Limb (tissue), 2 donors: Measurements from ENCODE around the gene ZNF273.
A peak's percentile ranks its signal among the peaks of the same experiment; 100 is the strongest.
"Not testable (repeated sequence)": the region's sequence is repeated elsewhere in the genome, so short reads cannot be mapped to it uniquely, and the experiment has no call there.

ENCODE experiments used
- DNase-seq, 2 donors: peaks; one replicate each; pipeline ENCODE4 v3.0.0-alpha.2; 2016; ENCODE audit errors: extremely low spot score in 2 of 2

The ZNF273 gene

GRCh38 chr7:64888901-64889685 lies 14.0 kb upstream of the ZNF273 start:
- peak in 1 of 2 donors; percentile 47 for DNase-seq

GRCh38 chr7:64889686-64890162 lies 13.3 kb upstream of the ZNF273 start:
- DNase-seq: no peak

- DNase-seq: not testable (repeated sequence)
Observed at GRCh38 chr7:64890273-64890672, 12.8 kb upstream of the ZNF273 start.

GRCh38 chr7:64890761-64891362 lies 12.2 kb upstream of the ZNF273 start:
- no peak for DNase-seq

GRCh38 chr7:64891363-64892081 lies 11.6 kb upstream of the ZNF273 start:
- DNase-seq: not testable (repeated sequence)

- no peak for DNase-seq
Observed at GRCh38 chr7:64892116-64892515, 11.0 kb upstream of the ZNF273 start.

- no peak for DNase-seq
Observed at GRCh38 chr7:64892666-64893309, 10.3 kb upstream of the ZNF273 start.

GRCh38 chr7:64893401-64893800 lies 9.7 kb upstream of the ZNF273 start:
- DNase-seq: no peak

- DNase-seq: not testable (repeated sequence)
Observed at GRCh38 chr7:64902461-64902805, 640 bp upstream of the ZNF273 start.

- no peak for DNase-seq
Observed at GRCh38 chr7:64904008-64904407, 935 bp downstream of the ZNF273 start.

GRCh38 chr7:64905133-64905532 lies 2.1 kb downstream of the ZNF273 start:
- no peak for DNase-seq

- DNase-seq: no peak
Observed at GRCh38 chr7:64905547-64905946, 2.5 kb downstream of the ZNF273 start.

GRCh38 chr7:64907641-64908326 lies 4.7 kb downstream of the ZNF273 start:
- DNase-seq: no peak

GRCh38 chr7:64908358-64908757 lies 5.3 kb downstream of the ZNF273 start:
- DNase-seq: no peak

- no peak for DNase-seq
Observed at GRCh38 chr7:64914557-64914956, 11.5 kb downstream of the ZNF273 start.

- not testable (repeated sequence) for DNase-seq
Observed at GRCh38 chr7:64915301-64915700, 12.2 kb downstream of the ZNF273 start.

- not testable (repeated sequence) for DNase-seq
Observed at GRCh38 chr7:64928252-64929187, 25.4 kb downstream of the ZNF273 start.

- DNase-seq: no peak
Observed at GRCh38 chr7:64934478-64934877, 31.4 kb downstream of the ZNF273 start.

- DNase-seq: no peak
Observed at GRCh38 chr7:64938540-64938939, 35.5 kb downstream of the ZNF273 start.

GRCh38 chr7:64940021-64940420 lies 36.9 kb downstream of the ZNF273 start:
- DNase-seq: not testable (repeated sequence)
